Measurements from ENCODE around the gene PRSS1. TPM values are rescaled to one million over a fixed set of nuclear protein-coding genes. Genes with fewer than 3 reads are reported as not detected.

Gene PRSS1
- polyA plus RNA-seq, 1 donor from 2014 or later: not detected

DNA sequence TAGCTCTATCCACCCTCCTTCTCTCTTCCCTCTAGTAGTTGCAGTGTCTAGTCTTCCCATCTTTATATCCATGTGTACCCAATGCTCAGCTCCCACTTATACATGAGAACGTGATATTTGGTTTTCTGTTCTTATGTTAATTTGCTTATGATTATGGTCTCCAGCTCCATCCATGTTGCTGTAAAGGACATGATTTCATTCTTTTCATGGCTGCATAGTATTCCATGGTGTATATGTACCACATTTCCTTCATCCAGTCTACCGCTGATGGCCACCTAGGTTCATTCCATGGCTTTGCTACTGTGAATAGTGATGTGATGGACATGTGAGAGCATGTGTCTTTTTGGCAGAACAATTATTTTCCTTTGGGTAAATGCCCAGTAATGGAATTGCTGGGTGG lies 28.0 kb downstream of the PRSS1 start:
- H3K9me2 ChIP-seq (ENCODE audit: insufficient read depth, low read length): no peaks in the 10 kb centered on the region
- no peaks in the 10 kb centered on the region for H3K27me3 ChIP-seq (ENCODE audit: insufficient read depth, low read depth, low read length)
- no peak overlapping the region for H3K4me2 ChIP-seq (ENCODE audit: low read length)
- H4K20me1 ChIP-seq (ENCODE audit: insufficient read depth): no peaks in the 10 kb centered on the region
- TF ChIP-seq SMC3 (conservative IDR thresholded peaks at IDR 0.05; ENCODE audit: poor library complexity): no peak
- no peak for TF ChIP-seq MXI1 (conservative IDR thresholded peaks at IDR 0.05; ENCODE audit: poor library complexity, severe bottlenecking)
- no peak for TF ChIP-seq POLR2AphosphoS5 (IDR thresholded peaks at IDR 0.05)
- no peak for TF ChIP-seq EP300 (conservative IDR thresholded peaks at IDR 0.05; ENCODE audit: poor library complexity, severe bottlenecking)
- TF ChIP-seq, protein P1, sequence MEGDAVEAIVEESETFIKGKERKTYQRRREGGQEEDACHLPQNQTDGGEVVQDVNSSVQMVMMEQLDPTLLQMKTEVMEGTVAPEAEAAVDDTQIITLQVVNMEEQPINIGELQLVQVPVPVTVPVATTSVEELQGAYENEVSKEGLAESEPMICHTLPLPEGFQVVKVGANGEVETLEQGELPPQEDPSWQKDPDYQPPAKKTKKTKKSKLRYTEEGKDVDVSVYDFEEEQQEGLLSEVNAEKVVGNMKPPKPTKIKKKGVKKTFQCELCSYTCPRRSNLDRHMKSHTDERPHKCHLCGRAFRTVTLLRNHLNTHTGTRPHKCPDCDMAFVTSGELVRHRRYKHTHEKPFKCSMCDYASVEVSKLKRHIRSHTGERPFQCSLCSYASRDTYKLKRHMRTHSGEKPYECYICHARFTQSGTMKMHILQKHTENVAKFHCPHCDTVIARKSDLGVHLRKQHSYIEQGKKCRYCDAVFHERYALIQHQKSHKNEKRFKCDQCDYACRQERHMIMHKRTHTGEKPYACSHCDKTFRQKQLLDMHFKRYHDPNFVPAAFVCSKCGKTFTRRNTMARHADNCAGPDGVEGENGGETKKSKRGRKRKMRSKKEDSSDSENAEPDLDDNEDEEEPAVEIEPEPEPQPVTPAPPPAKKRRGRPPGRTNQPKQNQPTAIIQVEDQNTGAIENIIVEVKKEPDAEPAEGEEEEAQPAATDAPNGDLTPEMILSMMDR (IDR thresholded peaks at IDR 0.05; ENCODE audit: poor library complexity, severe bottlenecking): no peak
- no peak for TF ChIP-seq TAF1 (IDR thresholded peaks at IDR 0.05; ENCODE audit: low read depth)
- TF ChIP-seq, protein P2, sequence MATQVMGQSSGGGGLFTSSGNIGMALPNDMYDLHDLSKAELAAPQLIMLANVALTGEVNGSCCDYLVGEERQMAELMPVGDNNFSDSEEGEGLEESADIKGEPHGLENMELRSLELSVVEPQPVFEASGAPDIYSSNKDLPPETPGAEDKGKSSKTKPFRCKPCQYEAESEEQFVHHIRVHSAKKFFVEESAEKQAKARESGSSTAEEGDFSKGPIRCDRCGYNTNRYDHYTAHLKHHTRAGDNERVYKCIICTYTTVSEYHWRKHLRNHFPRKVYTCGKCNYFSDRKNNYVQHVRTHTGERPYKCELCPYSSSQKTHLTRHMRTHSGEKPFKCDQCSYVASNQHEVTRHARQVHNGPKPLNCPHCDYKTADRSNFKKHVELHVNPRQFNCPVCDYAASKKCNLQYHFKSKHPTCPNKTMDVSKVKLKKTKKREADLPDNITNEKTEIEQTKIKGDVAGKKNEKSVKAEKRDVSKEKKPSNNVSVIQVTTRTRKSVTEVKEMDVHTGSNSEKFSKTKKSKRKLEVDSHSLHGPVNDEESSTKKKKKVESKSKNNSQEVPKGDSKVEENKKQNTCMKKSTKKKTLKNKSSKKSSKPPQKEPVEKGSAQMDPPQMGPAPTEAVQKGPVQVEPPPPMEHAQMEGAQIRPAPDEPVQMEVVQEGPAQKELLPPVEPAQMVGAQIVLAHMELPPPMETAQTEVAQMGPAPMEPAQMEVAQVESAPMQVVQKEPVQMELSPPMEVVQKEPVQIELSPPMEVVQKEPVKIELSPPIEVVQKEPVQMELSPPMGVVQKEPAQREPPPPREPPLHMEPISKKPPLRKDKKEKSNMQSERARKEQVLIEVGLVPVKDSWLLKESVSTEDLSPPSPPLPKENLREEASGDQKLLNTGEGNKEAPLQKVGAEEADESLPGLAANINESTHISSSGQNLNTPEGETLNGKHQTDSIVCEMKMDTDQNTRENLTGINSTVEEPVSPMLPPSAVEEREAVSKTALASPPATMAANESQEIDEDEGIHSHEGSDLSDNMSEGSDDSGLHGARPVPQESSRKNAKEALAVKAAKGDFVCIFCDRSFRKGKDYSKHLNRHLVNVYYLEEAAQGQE (IDR thresholded peaks at IDR 0.05; ENCODE audit: borderline replicate concordance): no peak
- no peak for TF ChIP-seq EZH2 (IDR thresholded peaks at IDR 0.05; ENCODE audit: borderline replicate concordance, insufficient read depth, low read length, poor library complexity, severe bottlenecking)
- TF ChIP-seq RAD21 (conservative IDR thresholded peaks at IDR 0.05): no peak
- H3K27ac ChIP-seq (ENCODE audit: low read length): no peak overlapping the region
- no peak overlapping the region for H3K9ac ChIP-seq (ENCODE audit: low read length)
- no peaks in the 10 kb centered on the region for H3K79me2 ChIP-seq (replicated peaks; ENCODE audit: insufficient read depth, low read length)
- no peak overlapping the region for H3K4me3 ChIP-seq (ENCODE audit: low read length)
- no peak overlapping the region for H2AFZ ChIP-seq (ENCODE audit: low read depth, low read length)
- no peaks in the 10 kb centered on the region for H3K36me3 ChIP-seq (ENCODE audit: insufficient read depth, low read length)
- H3K9me3 ChIP-seq (ENCODE audit: low read length): no peaks in the 10 kb centered on the region
- H3F3A ChIP-seq (ENCODE audit: insufficient read depth, low read length, poor library complexity, severe bottlenecking): no peaks in the 10 kb centered on the region

GRCh38 chr7:142782922-142783900 lies 33.9 kb downstream of the PRSS1 start:
- Histone ChIP-seq H3K27ac (ENCODE audit: low read length) (no peak overlapping the region), H3K4me2 (ENCODE audit: low read length) (no peak overlapping the region), H3K9ac (ENCODE audit: low read length) (no peak overlapping the region), H3K4me3 (ENCODE audit: low read length) (peak overlapping the region; percentile 46), H4K20me1 (ENCODE audit: insufficient read depth) (no peaks in the 10 kb centered on the region), H3F3A (ENCODE audit: insufficient read depth, low read length, poor library complexity, severe bottlenecking) (no peaks in the 10 kb centered on the region), H3K79me2 (replicated peaks; ENCODE audit: insufficient read depth, low read length) (no peaks in the 10 kb centered on the region), H3K36me3 (ENCODE audit: insufficient read depth, low read length) (no peaks in the 10 kb centered on the region), H2AFZ (ENCODE audit: low read depth, low read length) (no peak overlapping the region), H3K9me2 (ENCODE audit: insufficient read depth, low read length) (no peaks in the 10 kb centered on the region), H3K27me3 (ENCODE audit: insufficient read depth, low read depth, low read length) (no peaks in the 10 kb centered on the region), H3K9me3 (ENCODE audit: low read length) (no peaks in the 10 kb centered on the region)
- TF ChIP-seq TAF1 (IDR thresholded peaks at IDR 0.05; ENCODE audit: low read depth) (no peak), RAD21 (conservative IDR thresholded peaks at IDR 0.05) (peak; percentile 96), SMC3 (conservative IDR thresholded peaks at IDR 0.05; ENCODE audit: poor library complexity) (peak; percentile 99)
- TF ChIP-seq, protein P1 (IDR thresholded peaks at IDR 0.05; ENCODE audit: poor library complexity, severe bottlenecking): peak; percentile 98
